Activated T-cell treated with anti-CD3 and anti-CD28 coated beads, Interleukin-2, amount 50 U/mL, for 1 hour (primary cell): Measurements from ENCODE around the gene MDFI.

Experiments used
- DNase-seq: peaks from one replicate; pipeline ENCODE4 v3.0.0-alpha.2; 2020

The MDFI gene

GRCh38 chr6:41690541-41691330 is 52.5 kb downstream of the MDFI start:
- no peak for DNase-seq

- no peak for DNase-seq
Measured at GRCh38 chr6:41691426-41692079, 53.3 kb downstream of the MDFI start.

GRCh38 chr6:41692080-41692675 is 53.9 kb downstream of the MDFI start:
- DNase-seq: no peak

- DNase-seq: no peak
Measured at GRCh38 chr6:41692730-41693129, 54.5 kb downstream of the MDFI start.

- DNase-seq: no peak
Measured at GRCh38 chr6:41693281-41694240, 55.3 kb downstream of the MDFI start.

GRCh38 chr6:41694815-41695526 is 56.7 kb downstream of the MDFI start:
- DNase-seq: no peak

- DNase-seq: no peak
Measured at GRCh38 chr6:41695825-41696224, 57.6 kb downstream of the MDFI start.

- DNase-seq: no peak
Measured at GRCh38 chr6:41696788-41697187, 58.5 kb downstream of the MDFI start.

- DNase-seq: no peak
Measured at GRCh38 chr6:41697861-41698781, 59.9 kb downstream of the MDFI start.

GRCh38 chr6:41699063-41699462 is 60.8 kb downstream of the MDFI start:
- DNase-seq: no peak

- DNase-seq: no peak
Measured at GRCh38 chr6:41700463-41701347, 62.4 kb downstream of the MDFI start.

- no peak for DNase-seq
Measured at GRCh38 chr6:41702089-41702745, 63.9 kb downstream of the MDFI start.

- DNase-seq: no peak
Measured at GRCh38 chr6:41702771-41703494, 64.7 kb downstream of the MDFI start.
